HT-29 (cell line): ENCODE results near the gene COG6. TPM values are rescaled to one million over a fixed set of nuclear protein-coding genes. Genes with fewer than 3 reads are reported as not detected.
A peak's percentile ranks its signal among the peaks of the same experiment; 100 is the strongest.

Source experiments
- DNase-seq: peaks from one replicate; pipeline ENCODE4 v3.0.0-alpha.2; 2015; ENCODE audit warnings: low spot score
- total RNA-seq: library from RNA; depleted of rRNA; stranded (reverse); fragments of >200 nt; shearing (Covaris generic); gene quantifications from 2 replicates; pipeline ENCODE4 v1.2.3, GENCODE V29; 2014

The COG6 gene
- total RNA-seq, 1 experiment from 2014 or later: 15.6 TPM

- peak; percentile 84 for DNase-seq
Observed at GRCh38 chr13:39676315-39676876, 20.9 kb downstream of the COG6 start.

GRCh38 chr13:39682310-39682709, 26.8 kb downstream of the COG6 start:
- DNase-seq: no peak

- DNase-seq: no peak
Observed at GRCh38 chr13:39682788-39683187, 27.3 kb downstream of the COG6 start.

- DNase-seq: peak; percentile 52
Observed at GRCh38 chr13:39684531-39685137, 29.2 kb downstream of the COG6 start.

- DNase-seq: no peak
Observed at GRCh38 chr13:39685652-39686051, 30.2 kb downstream of the COG6 start.

- DNase-seq: no peak
Observed at GRCh38 chr13:39688278-39688677, 32.8 kb downstream of the COG6 start.

- no peak for DNase-seq
Observed at GRCh38 chr13:39688699-39689405, 33.4 kb downstream of the COG6 start.

GRCh38 chr13:39692660-39693438, 37.4 kb downstream of the COG6 start:
- DNase-seq: no peak

- no peak for DNase-seq
Observed at GRCh38 chr13:39699274-39699673, 43.8 kb downstream of the COG6 start.

- DNase-seq: no peak
Observed at GRCh38 chr13:39712626-39713025, 57.2 kb downstream of the COG6 start.

- DNase-seq: no peak
Observed at GRCh38 chr13:39729156-39729555, 73.7 kb downstream of the COG6 start.

GRCh38 chr13:39734952-39735351, 79.5 kb downstream of the COG6 start:
- no peak for DNase-seq

- DNase-seq: no peak
Observed at GRCh38 chr13:39737047-39737446, 81.6 kb downstream of the COG6 start.

GRCh38 chr13:39740761-39741160, 85.3 kb downstream of the COG6 start:
- DNase-seq: no peak

GRCh38 chr13:39748961-39749360, 93.5 kb downstream of the COG6 start:
- DNase-seq: no peak

- DNase-seq: no peak
Observed at GRCh38 chr13:39749528-39749927, 94.1 kb downstream of the COG6 start.

- DNase-seq: no peak
Observed at GRCh38 chr13:39751805-39752204, 96.3 kb downstream of the COG6 start.

GRCh38 chr13:39760521-39760920, 105.1 kb downstream of the COG6 start:
- no peak for DNase-seq

GRCh38 chr13:39765801-39766463, 110.5 kb downstream of the COG6 start:
- DNase-seq: peak; percentile 81

- DNase-seq: no peak
Observed at GRCh38 chr13:39766464-39767158, 111.1 kb downstream of the COG6 start.
